ENCODE data around the gene VPS72.

The VPS72 gene

DNA sequence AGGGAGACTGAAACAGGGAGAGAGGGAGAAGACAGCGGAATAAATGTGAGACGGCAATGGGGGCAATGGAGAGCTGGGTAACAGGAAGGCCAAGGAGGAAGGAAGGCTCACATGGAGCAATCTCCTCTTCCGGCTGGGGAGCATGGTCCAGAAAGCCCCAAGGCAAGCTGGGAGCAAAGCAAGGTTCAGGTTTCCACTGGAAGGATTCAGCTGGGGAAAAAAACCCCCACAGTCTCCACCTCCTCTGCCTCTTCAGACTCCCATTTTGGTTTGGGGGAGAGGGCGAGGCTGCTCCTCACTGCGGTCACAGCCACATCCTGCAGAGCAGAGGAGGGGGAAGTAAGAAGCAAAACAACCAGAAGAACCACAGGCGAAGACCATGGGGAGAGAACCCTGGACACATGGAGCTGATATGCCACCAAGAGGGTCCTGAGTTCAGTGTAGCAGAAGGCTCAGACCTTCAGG is 32.9 kb downstream of the VPS72 start:
- H3K4me3 ChIP-seq (ENCODE audit: low read depth, low read length): peak overlapping the region; percentile 93
- peak; percentile 48 for TF ChIP-seq POLR2A (IDR thresholded peaks at IDR 0.05; ENCODE audit: extremely low read depth, insufficient read length)
- TF ChIP-seq MAX (IDR thresholded peaks at IDR 0.05; ENCODE audit: low read depth, low read length): peak; percentile 71
- TF ChIP-seq, protein P1, sequence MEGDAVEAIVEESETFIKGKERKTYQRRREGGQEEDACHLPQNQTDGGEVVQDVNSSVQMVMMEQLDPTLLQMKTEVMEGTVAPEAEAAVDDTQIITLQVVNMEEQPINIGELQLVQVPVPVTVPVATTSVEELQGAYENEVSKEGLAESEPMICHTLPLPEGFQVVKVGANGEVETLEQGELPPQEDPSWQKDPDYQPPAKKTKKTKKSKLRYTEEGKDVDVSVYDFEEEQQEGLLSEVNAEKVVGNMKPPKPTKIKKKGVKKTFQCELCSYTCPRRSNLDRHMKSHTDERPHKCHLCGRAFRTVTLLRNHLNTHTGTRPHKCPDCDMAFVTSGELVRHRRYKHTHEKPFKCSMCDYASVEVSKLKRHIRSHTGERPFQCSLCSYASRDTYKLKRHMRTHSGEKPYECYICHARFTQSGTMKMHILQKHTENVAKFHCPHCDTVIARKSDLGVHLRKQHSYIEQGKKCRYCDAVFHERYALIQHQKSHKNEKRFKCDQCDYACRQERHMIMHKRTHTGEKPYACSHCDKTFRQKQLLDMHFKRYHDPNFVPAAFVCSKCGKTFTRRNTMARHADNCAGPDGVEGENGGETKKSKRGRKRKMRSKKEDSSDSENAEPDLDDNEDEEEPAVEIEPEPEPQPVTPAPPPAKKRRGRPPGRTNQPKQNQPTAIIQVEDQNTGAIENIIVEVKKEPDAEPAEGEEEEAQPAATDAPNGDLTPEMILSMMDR (IDR thresholded peaks at IDR 0.05; ENCODE audit: low read depth, low read length): no peak
- peak; percentile 94 for TF ChIP-seq MYC (IDR thresholded peaks at IDR 0.05; ENCODE audit: low read depth, low read length)
- peak; percentile 96 for DNase-seq (ENCODE audit: low read depth)

GRCh38 chr1:151156515-151156819 is 33.5 kb downstream of the VPS72 start, which contains the start of gene TNFAIP8L2:
Gene TNFAIP8L2 (plus strand): TSS chr1:151156649. CDS start chr1:151158698, 2,049 bp downstream.
- DNase-seq (ENCODE audit: low read depth): peak; percentile 86
- TF ChIP-seq POLR2A (IDR thresholded peaks at IDR 0.05; ENCODE audit: extremely low read depth, insufficient read length) (peak; percentile 56), MAX (IDR thresholded peaks at IDR 0.05; ENCODE audit: low read depth, low read length) (peak; percentile 22), MYC (IDR thresholded peaks at IDR 0.05; ENCODE audit: low read depth, low read length) (no peak)
- TF ChIP-seq, protein P1 (IDR thresholded peaks at IDR 0.05; ENCODE audit: low read depth, low read length): no peak
- peak within 1 kb of the TSS; percentile 93 for H3K4me3 ChIP-seq (ENCODE audit: low read depth, low read length)

GRCh38 chr1:151147665-151148064 is 42.3 kb downstream of the VPS72 start:
- TF ChIP-seq, protein P1 (IDR thresholded peaks at IDR 0.05; ENCODE audit: low read depth, low read length): no peak
- DNase-seq (ENCODE audit: low read depth): no peak
- no peak overlapping the region for H3K4me3 ChIP-seq (ENCODE audit: low read depth, low read length)

- peak overlapping the region; percentile 61 for H3K4me3 ChIP-seq (ENCODE audit: low read depth, low read length)
- TF ChIP-seq MYC (IDR thresholded peaks at IDR 0.05; ENCODE audit: low read depth, low read length) (no peak), MAX (IDR thresholded peaks at IDR 0.05; ENCODE audit: low read depth, low read length) (no peak), POLR2A (IDR thresholded peaks at IDR 0.05; ENCODE audit: extremely low read depth, insufficient read length) (no peak)
- TF ChIP-seq, protein P1 (IDR thresholded peaks at IDR 0.05; ENCODE audit: low read depth, low read length): no peak
- DNase-seq (ENCODE audit: low read depth): no peak
Measured at GRCh38 chr1:151147132-151147503, 42.9 kb downstream of the VPS72 start.

DNA sequence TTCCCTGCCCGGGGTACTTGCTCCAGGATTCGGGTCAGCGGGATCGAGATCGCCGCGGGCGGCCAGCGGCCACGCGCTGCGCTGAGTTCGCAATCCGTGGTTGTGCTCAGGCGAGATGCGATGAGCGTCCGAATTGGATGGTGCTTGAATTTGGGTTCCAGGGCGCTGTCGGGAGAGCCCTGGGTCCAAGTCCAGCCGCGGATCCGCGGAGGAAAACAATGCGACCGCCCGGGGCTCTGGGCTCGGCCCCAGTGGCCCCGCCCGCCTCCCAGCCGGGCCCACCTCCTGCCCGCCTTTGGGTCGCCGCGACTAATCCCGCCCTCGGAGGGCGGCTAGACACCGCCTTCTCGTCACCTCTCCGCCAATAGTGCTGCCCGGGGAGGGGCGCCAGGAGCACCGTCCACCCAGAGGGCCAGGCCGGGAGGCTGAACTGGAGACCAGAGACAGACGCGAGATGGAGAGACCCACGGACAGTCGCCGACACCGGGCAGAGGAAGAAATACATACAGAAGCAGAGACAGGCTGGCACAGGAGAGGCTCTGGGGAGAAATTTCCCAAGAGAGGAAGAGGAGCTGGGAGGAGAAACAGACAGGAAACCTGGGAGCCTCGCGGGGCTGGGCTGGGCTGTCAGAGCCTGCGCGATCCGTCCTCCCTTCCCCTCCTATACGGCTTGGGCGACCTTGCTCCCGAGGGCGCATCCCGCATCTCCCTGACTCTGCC is 43.4 kb downstream of the VPS72 start, which contains the start of gene SEMA6C:
TSS of gene SEMA6C (minus strand) at position 220 of the 720 bp plus-strand sequence. CDS start 4,010 bp downstream, outside the sequence.
- peak; percentile 89 for DNase-seq (ENCODE audit: low read depth)
- peak within 1 kb of the TSS; percentile 61 for H3K4me3 ChIP-seq (ENCODE audit: low read depth, low read length)
- TF ChIP-seq, protein P1 (IDR thresholded peaks at IDR 0.05; ENCODE audit: low read depth, low read length): no peak
- no peak for TF ChIP-seq MYC (IDR thresholded peaks at IDR 0.05; ENCODE audit: low read depth, low read length)
- no peak for TF ChIP-seq MAX (IDR thresholded peaks at IDR 0.05; ENCODE audit: low read depth, low read length)
- no peak for TF ChIP-seq POLR2A (IDR thresholded peaks at IDR 0.05; ENCODE audit: extremely low read depth, insufficient read length)

Data from NB4 (cell line).